Neural cell (in vitro differentiated cells): Measurements from ENCODE around the gene PRSS50. TPM values are rescaled to one million over a fixed set of nuclear protein-coding genes. Genes with fewer than 3 reads are reported as not detected.

Source experiments
- H2AFZ ChIP-seq: fragments of 200-600, 300-800 bp; sonication (generic), shearing (Covaris generic); 2 replicates; pipeline ENCODE4 v1.6.0; 2014; ENCODE audit warnings: low read depth, mild to moderate bottlenecking, antibody characterized with exemption, low read length, moderate library complexity
- H3F3A ChIP-seq: fragments of 200-600 bp; shearing (Covaris generic); 2 replicates; pipeline ENCODE4 v1.6.1; 2016; ENCODE audit warnings: mild to moderate bottlenecking, moderate library complexity, mixed read lengths, antibody characterized with exemption, low read length; ENCODE audit not compliant: insufficient read depth, poor library complexity, severe bottlenecking
- H3K27ac ChIP-seq: fragments of 200-600, 300-800 bp; sonication (generic), shearing (Covaris generic); 2 replicates; pipeline ENCODE4 v1.5.1; 2014; ENCODE audit warnings: mild to moderate bottlenecking, low read length, moderate library complexity
- H3K27me3 ChIP-seq: fragments of 300-800, 200-600 bp; sonication (generic), shearing (Covaris generic); 2 replicates; pipeline ENCODE4 v1.6.0; 2014; ENCODE audit warnings: mild to moderate bottlenecking, low read depth, low read length, moderate library complexity; ENCODE audit not compliant: insufficient read depth
- H3K36me3 ChIP-seq: fragments of 300-800, 200-600 bp; sonication (generic), shearing (Covaris generic); 2 replicates; pipeline ENCODE4 v1.5.1; 2014; ENCODE audit warnings: mild to moderate bottlenecking, antibody characterized with exemption, low read length, moderate library complexity; ENCODE audit not compliant: insufficient read depth
- H3K4me2 ChIP-seq: fragments of 300-800, 200-600 bp; sonication (generic), shearing (Covaris generic); 2 replicates; pipeline ENCODE4 v1.6.0; 2014; ENCODE audit warnings: mild to moderate bottlenecking, low read length
- H3K4me3 ChIP-seq: fragments of 300-800, 200-600 bp; sonication (generic), shearing (Covaris generic); 2 replicates; pipeline ENCODE4 v1.5.1; 2014; ENCODE audit warnings: mild to moderate bottlenecking, low read length, moderate library complexity
- H3K79me2 ChIP-seq: fragments of 200-600 bp; shearing (Covaris generic); replicated peaks from 2 replicates; pipeline ENCODE4 v1.6.0; 2014; ENCODE audit warnings: mild to moderate bottlenecking, low read length, moderate library complexity; ENCODE audit not compliant: insufficient read depth
- H3K9ac ChIP-seq: fragments of 300-800, 200-600 bp; sonication (generic), shearing (Covaris generic); 2 replicates; pipeline ENCODE4 v1.6.1; 2016; ENCODE audit warnings: mild to moderate bottlenecking, low read length, mixed read lengths
- H3K9me2 ChIP-seq: fragments of 200-600 bp; shearing (Covaris generic); 2 replicates; pipeline ENCODE4 v1.6.1; 2016; ENCODE audit warnings: mild to moderate bottlenecking, low read length, mixed read lengths; ENCODE audit not compliant: insufficient read depth
- H3K9me3 ChIP-seq: fragments of 200-600, 300-800 bp; sonication (generic), shearing (Covaris generic); 2 replicates; pipeline ENCODE4 v1.6.1; 2016; ENCODE audit warnings: mild to moderate bottlenecking, mixed run types, low read length, moderate library complexity, mixed read lengths
- H4K20me1 ChIP-seq: fragments of 200-600 bp; shearing (Covaris generic); 2 replicates; pipeline ENCODE4 v1.6.1; 2016; ENCODE audit warnings: mild to moderate bottlenecking, mixed run types; ENCODE audit not compliant: insufficient read depth
- EZH2 ChIP-seq: fragments of 200-600, 300-800 bp; shearing (Covaris generic), sonication (generic); IDR thresholded peaks from 2 replicates; pipeline ENCODE4 v1.6.1; 2014; ENCODE audit warnings: antibody characterized with exemption, low read length, borderline replicate concordance, mild to moderate bottlenecking; ENCODE audit not compliant: insufficient read depth, poor library complexity, severe bottlenecking
- MXI1 ChIP-seq: fragments of 450-650 bp; conservative IDR thresholded peaks from 2 replicates; pipeline ENCODE4 v1.6.1; 2014; ENCODE audit warnings: antibody characterized with exemption, mild to moderate bottlenecking; ENCODE audit not compliant: poor library complexity, severe bottlenecking
- RAD21 ChIP-seq: fragments of 450-650 bp; conservative IDR thresholded peaks from 2 replicates; pipeline ENCODE4 v1.6.1; 2014; ENCODE audit warnings: antibody characterized with exemption, mild to moderate bottlenecking, moderate library complexity
- TAF1 ChIP-seq: IDR thresholded peaks from 2 replicates; pipeline ENCODE4 v1.6.1; 2012; ENCODE audit warnings: low read depth
- polyA plus RNA-seq: library from polyadenylated mRNA; depleted of rRNA; stranded (reverse); fragments of >200 nt; gene quantifications from 2 replicates; pipeline ENCODE4 v1.2.3, GENCODE V29; 2014
- small RNA-seq, 3 experiments: library from RNA; depleted of rRNA; stranded (forward); fragments of <200 nt; gene quantifications; one replicate each; pipeline ENCODE3, GENCODE V24; 2012

The PRSS50 gene
- polyA plus RNA-seq, 1 donor from 2014 or later: not detected

DNA sequence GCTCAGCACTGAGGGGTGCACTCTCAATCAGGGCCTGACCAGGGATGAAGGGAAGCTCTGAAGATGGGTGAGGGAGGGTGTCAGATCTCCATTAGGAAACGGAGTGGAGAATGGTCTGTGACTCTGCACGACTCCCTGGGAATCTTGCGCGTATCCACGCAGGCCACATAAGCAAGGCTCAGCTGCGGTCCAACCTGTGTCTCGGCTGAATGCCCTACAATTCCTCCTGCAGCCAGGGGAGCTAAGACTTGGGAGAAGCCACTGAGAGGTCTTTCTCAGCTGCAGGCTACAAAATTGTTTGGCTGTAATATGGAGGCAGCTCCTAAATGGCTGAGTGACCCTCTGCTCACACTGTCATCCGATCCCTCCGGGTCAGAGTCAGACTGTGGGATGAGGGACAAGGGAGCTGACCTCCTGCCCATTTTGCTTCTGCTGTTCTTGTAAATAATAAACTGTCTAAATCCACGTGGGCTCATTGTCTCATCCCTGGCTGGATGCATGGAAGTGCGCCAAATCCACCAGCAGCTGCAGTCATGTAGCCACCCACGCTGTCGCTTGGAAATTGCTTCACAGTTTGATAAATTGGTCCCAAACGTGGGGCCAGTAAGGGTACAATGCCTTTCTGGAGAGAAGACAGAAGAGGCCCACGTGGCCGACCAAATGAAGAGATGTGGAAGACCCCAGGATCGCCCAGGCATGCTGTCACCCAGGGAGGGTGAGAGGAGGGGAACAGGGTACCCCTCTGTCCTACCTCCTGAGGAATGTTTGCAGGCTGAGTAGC lies 54.7 kb downstream of the PRSS50 start:
- no peak overlapping the region for H3K9ac ChIP-seq
- H2AFZ ChIP-seq: no peak overlapping the region
- H3F3A ChIP-seq: no peaks in the 10 kb centered on the region
- no peaks in the 10 kb centered on the region for H3K9me2 ChIP-seq
- no peaks in the 10 kb centered on the region for H3K27me3 ChIP-seq
- H3K36me3 ChIP-seq: no peaks in the 10 kb centered on the region
- H4K20me1 ChIP-seq: no peaks in the 10 kb centered on the region
- H3K4me2 ChIP-seq: no peak overlapping the region
- TF ChIP-seq RAD21: no peak
- TF ChIP-seq TAF1: no peak
- TF ChIP-seq EZH2: no peak
- TF ChIP-seq MXI1: no peak
- H3K27ac ChIP-seq: no peak overlapping the region
- no peaks in the 10 kb centered on the region for H3K9me3 ChIP-seq
- no peak overlapping the region for H3K4me3 ChIP-seq
- H3K79me2 ChIP-seq: no peaks in the 10 kb centered on the region

Small RNA genes within 50 kb of the gene (small RNA-seq; reads per million reads assigned to genes)
- 0 reads per million in 3 experiments for gene PRSS45

Other genes starting within 250 kb of the PRSS50 start
- gene RTP3, start 219.9 kb downstream of the PRSS50 start, polyA plus RNA-seq: not detected in 2 replicates
- not detected in 2 replicates for gene LRRC2, start 151.6 kb downstream of the PRSS50 start, polyA plus RNA-seq
- not detected in 2 replicates for gene FAM240A, start 105.3 kb downstream of the PRSS50 start, polyA plus RNA-seq
- 0.11 and 0.52 TPM in 2 replicates for gene ALS2CL, start 24.2 kb downstream of the PRSS50 start, polyA plus RNA-seq
- not detected in 2 replicates for gene TMIE, start 16.5 kb downstream of the PRSS50 start, polyA plus RNA-seq
- 2.1 TPM in 1 of 2 replicates, not detected in the other for gene MYL3, start 145.6 kb upstream of the PRSS50 start, polyA plus RNA-seq
- not detected in 2 replicates for gene PTH1R, start 159.9 kb upstream of the PRSS50 start, polyA plus RNA-seq